ENCODE measurements around the gene DOCK2. TPM values are rescaled to one million over a fixed set of nuclear protein-coding genes. Genes with fewer than 3 reads are reported as not detected.

Gene DOCK2
- total RNA-seq, 1 donor from 2014 or later = 214 TPM

GRCh38 chr5:170012622-170013021, 375.5 kb downstream of the DOCK2 start:
- DNase-seq (ENCODE audit: low spot score) = no peak
- no peaks in the 10 kb centered on the region for H3K4me1 Mint-ChIP-seq (ENCODE audit: low read depth)
- no peaks in the 10 kb centered on the region for H3K27me3 Mint-ChIP-seq (ENCODE audit: insufficient read depth)
- peaks cover 24% of the 10 kb centered on the region for H3K36me3 Mint-ChIP-seq (ENCODE audit: low read depth)
- intact Hi-C loops (cut with micrococcal nuclease) = no loop called here
- no peaks in the 10 kb centered on the region for H3K9me3 Mint-ChIP-seq
- H3K27ac Mint-ChIP-seq = no peak overlapping the region
- no peak overlapping the region for H3K4me3 Mint-ChIP-seq

GRCh38 chr5:170020423-170020822, 383.3 kb downstream of the DOCK2 start:
- no peaks in the 10 kb centered on the region for H3K4me1 Mint-ChIP-seq (ENCODE audit: low read depth)
- no peak overlapping the region for H3K27ac Mint-ChIP-seq
- peaks cover 33% of the 10 kb centered on the region for H3K36me3 Mint-ChIP-seq (ENCODE audit: low read depth)
- H3K27me3 Mint-ChIP-seq (ENCODE audit: insufficient read depth) = no peaks in the 10 kb centered on the region
- intact Hi-C loops (cut with micrococcal nuclease) = no loop called here
- no peak overlapping the region for H3K4me3 Mint-ChIP-seq
- no peak for DNase-seq (ENCODE audit: low spot score)
- no peaks in the 10 kb centered on the region for H3K9me3 Mint-ChIP-seq

GRCh38 chr5:170021506-170021905, 384.4 kb downstream of the DOCK2 start:
- no peak overlapping the region for H3K4me3 Mint-ChIP-seq
- H3K27me3 Mint-ChIP-seq (ENCODE audit: insufficient read depth) = no peaks in the 10 kb centered on the region
- H3K27ac Mint-ChIP-seq = no peak overlapping the region
- H3K36me3 Mint-ChIP-seq (ENCODE audit: low read depth) = peaks cover 36% of the 10 kb centered on the region
- H3K4me1 Mint-ChIP-seq (ENCODE audit: low read depth) = no peaks in the 10 kb centered on the region
- intact Hi-C loops (cut with micrococcal nuclease) = no loop called here
- no peak for DNase-seq (ENCODE audit: low spot score)
- H3K9me3 Mint-ChIP-seq = no peaks in the 10 kb centered on the region

GRCh38 chr5:170025853-170026252, 388.8 kb downstream of the DOCK2 start:
- no peaks in the 10 kb centered on the region for H3K4me1 Mint-ChIP-seq (ENCODE audit: low read depth)
- intact Hi-C loops (cut with micrococcal nuclease) = no loop called here
- no peak overlapping the region for H3K27ac Mint-ChIP-seq
- H3K4me3 Mint-ChIP-seq = no peak overlapping the region
- peaks cover 40% of the 10 kb centered on the region for H3K36me3 Mint-ChIP-seq (ENCODE audit: low read depth)
- no peaks in the 10 kb centered on the region for H3K27me3 Mint-ChIP-seq (ENCODE audit: insufficient read depth)
- no peaks in the 10 kb centered on the region for H3K9me3 Mint-ChIP-seq
- no peak for DNase-seq (ENCODE audit: low spot score)

GRCh38 chr5:170028124-170028523, 391.0 kb downstream of the DOCK2 start:
- Mint-ChIP-seq H3K4me3 (no peak overlapping the region), H3K4me1 (ENCODE audit: low read depth) (no peaks in the 10 kb centered on the region), H3K27me3 (ENCODE audit: insufficient read depth) (no peaks in the 10 kb centered on the region), H3K36me3 (ENCODE audit: low read depth) (peaks cover 31% of the 10 kb centered on the region), H3K27ac (no peak overlapping the region), H3K9me3 (no peaks in the 10 kb centered on the region)
- no peak for DNase-seq (ENCODE audit: low spot score)
- intact Hi-C loops (cut with micrococcal nuclease) = no loop called here

GRCh38 chr5:170034231-170034630, 397.2 kb downstream of the DOCK2 start:
- Mint-ChIP-seq H3K9me3 (no peaks in the 10 kb centered on the region), H3K4me1 (ENCODE audit: low read depth) (no peaks in the 10 kb centered on the region), H3K27me3 (ENCODE audit: insufficient read depth) (no peaks in the 10 kb centered on the region), H3K36me3 (ENCODE audit: low read depth) (peaks cover 30% of the 10 kb centered on the region), H3K4me3 (no peak overlapping the region), H3K27ac (no peak overlapping the region)
- DNase-seq (ENCODE audit: low spot score) = no peak
- intact Hi-C loops (cut with micrococcal nuclease) = no loop called here

- intact Hi-C loops (cut with micrococcal nuclease) = no loop called here
- Mint-ChIP-seq H3K4me3 (no peak overlapping the region), H3K36me3 (ENCODE audit: low read depth) (peaks cover 47% of the 10 kb centered on the region), H3K27me3 (ENCODE audit: insufficient read depth) (no peaks in the 10 kb centered on the region), H3K4me1 (ENCODE audit: low read depth) (peaks cover 4% of the 10 kb centered on the region), H3K27ac (no peak overlapping the region), H3K9me3 (no peaks in the 10 kb centered on the region)
- DNase-seq (ENCODE audit: low spot score) = no peak
These were observed 401.2 kb downstream of the DOCK2 start for GRCh38 chr5:170038241-170038640.

GRCh38 chr5:170039830-170040229, 402.8 kb downstream of the DOCK2 start:
- intact Hi-C loops (cut with micrococcal nuclease) = no loop called here
- DNase-seq (ENCODE audit: low spot score) = no peak
- Mint-ChIP-seq H3K4me1 (ENCODE audit: low read depth) (peaks cover 17% of the 10 kb centered on the region), H3K27me3 (ENCODE audit: insufficient read depth) (no peaks in the 10 kb centered on the region), H3K9me3 (no peaks in the 10 kb centered on the region), H3K27ac (no peak overlapping the region), H3K4me3 (no peak overlapping the region), H3K36me3 (ENCODE audit: low read depth) (peaks cover 56% of the 10 kb centered on the region)

- intact Hi-C loops (cut with micrococcal nuclease) = no loop called here
- no peak for DNase-seq (ENCODE audit: low spot score)
- Mint-ChIP-seq H3K9me3 (no peaks in the 10 kb centered on the region), H3K36me3 (ENCODE audit: low read depth) (peaks cover 54% of the 10 kb centered on the region), H3K27me3 (ENCODE audit: insufficient read depth) (no peaks in the 10 kb centered on the region), H3K4me3 (no peak overlapping the region), H3K27ac (no peak overlapping the region), H3K4me1 (ENCODE audit: low read depth) (peaks cover 18% of the 10 kb centered on the region)
These were observed 409.2 kb downstream of the DOCK2 start for GRCh38 chr5:170046241-170046640.

- Mint-ChIP-seq H3K27me3 (ENCODE audit: insufficient read depth) (no peaks in the 10 kb centered on the region), H3K4me3 (no peak overlapping the region), H3K4me1 (ENCODE audit: low read depth) (peaks cover 2% of the 10 kb centered on the region), H3K36me3 (ENCODE audit: low read depth) (peaks cover 57% of the 10 kb centered on the region), H3K9me3 (no peaks in the 10 kb centered on the region), H3K27ac (no peak overlapping the region)
- intact Hi-C loops (cut with micrococcal nuclease) = no loop called here
- no peak for DNase-seq (ENCODE audit: low spot score)
These were observed 412.6 kb downstream of the DOCK2 start for GRCh38 chr5:170049713-170050112.

- Mint-ChIP-seq H3K4me3 (no peak overlapping the region), H3K4me1 (ENCODE audit: low read depth) (no peaks in the 10 kb centered on the region), H3K36me3 (ENCODE audit: low read depth) (peaks cover 77% of the 10 kb centered on the region), H3K27ac (no peak overlapping the region), H3K9me3 (peaks cover 10% of the 10 kb centered on the region), H3K27me3 (ENCODE audit: insufficient read depth) (no peaks in the 10 kb centered on the region)
- no peak for DNase-seq (ENCODE audit: low spot score)
- intact Hi-C loops (cut with micrococcal nuclease) = no loop called here
These were observed 416.8 kb downstream of the DOCK2 start for GRCh38 chr5:170053896-170054295.

GRCh38 chr5:170055606-170056005, 418.5 kb downstream of the DOCK2 start:
- Mint-ChIP-seq H3K9me3 (peaks cover 10% of the 10 kb centered on the region), H3K27me3 (ENCODE audit: insufficient read depth) (no peaks in the 10 kb centered on the region)
- intact Hi-C loops (cut with micrococcal nuclease) = no loop called here

GRCh38 chr5:170056561-170057267, 419.6 kb downstream of the DOCK2 start:
- Mint-ChIP-seq H3K27ac (no peak overlapping the region), H3K4me3 (no peak overlapping the region), H3K9me3 (peaks cover 10% of the 10 kb centered on the region), H3K27me3 (ENCODE audit: insufficient read depth) (no peaks in the 10 kb centered on the region), H3K4me1 (ENCODE audit: low read depth) (no peaks in the 10 kb centered on the region), H3K36me3 (ENCODE audit: low read depth) (peaks cover 74% of the 10 kb centered on the region)
- intact Hi-C loops (cut with micrococcal nuclease) = no loop called here
- no peak for DNase-seq (ENCODE audit: low spot score)

More at GRCh38 chr5:170055606-170056005, 418.5 kb downstream of the DOCK2 start:
- H3K4me3 Mint-ChIP-seq = no peak overlapping the region
- H3K27ac Mint-ChIP-seq = no peak overlapping the region
- DNase-seq (ENCODE audit: low spot score) = no peak
- H3K4me1 Mint-ChIP-seq (ENCODE audit: low read depth) = no peaks in the 10 kb centered on the region
- H3K36me3 Mint-ChIP-seq (ENCODE audit: low read depth) = peaks cover 77% of the 10 kb centered on the region

GRCh38 chr5:170057311-170057710, 420.2 kb downstream of the DOCK2 start:
- no peak for DNase-seq (ENCODE audit: low spot score)
- Mint-ChIP-seq H3K4me1 (ENCODE audit: low read depth) (no peaks in the 10 kb centered on the region), H3K27me3 (ENCODE audit: insufficient read depth) (no peaks in the 10 kb centered on the region), H3K4me3 (no peak overlapping the region), H3K36me3 (ENCODE audit: low read depth) (peaks cover 73% of the 10 kb centered on the region), H3K27ac (no peak overlapping the region), H3K9me3 (peaks cover 10% of the 10 kb centered on the region)
- intact Hi-C loops (cut with micrococcal nuclease) = no loop called here
